NCI-H69 (cell line): Measurements from ENCODE around the gene FAM24B.
"Not testable (repeated sequence)": the region's sequence is repeated elsewhere in the genome, so short reads cannot be mapped to it uniquely, and the experiment has no call there.

ENCODE experiments used
- DNase-seq: peaks from one replicate; lab custom pipeline; 2025; lab: John Stamatoyannopoulos, UW

FAM24B gene, protein sequence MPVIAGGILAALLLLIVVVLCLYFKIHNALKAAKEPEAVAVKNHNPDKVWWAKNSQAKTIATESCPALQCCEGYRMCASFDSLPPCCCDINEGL

DNA sequence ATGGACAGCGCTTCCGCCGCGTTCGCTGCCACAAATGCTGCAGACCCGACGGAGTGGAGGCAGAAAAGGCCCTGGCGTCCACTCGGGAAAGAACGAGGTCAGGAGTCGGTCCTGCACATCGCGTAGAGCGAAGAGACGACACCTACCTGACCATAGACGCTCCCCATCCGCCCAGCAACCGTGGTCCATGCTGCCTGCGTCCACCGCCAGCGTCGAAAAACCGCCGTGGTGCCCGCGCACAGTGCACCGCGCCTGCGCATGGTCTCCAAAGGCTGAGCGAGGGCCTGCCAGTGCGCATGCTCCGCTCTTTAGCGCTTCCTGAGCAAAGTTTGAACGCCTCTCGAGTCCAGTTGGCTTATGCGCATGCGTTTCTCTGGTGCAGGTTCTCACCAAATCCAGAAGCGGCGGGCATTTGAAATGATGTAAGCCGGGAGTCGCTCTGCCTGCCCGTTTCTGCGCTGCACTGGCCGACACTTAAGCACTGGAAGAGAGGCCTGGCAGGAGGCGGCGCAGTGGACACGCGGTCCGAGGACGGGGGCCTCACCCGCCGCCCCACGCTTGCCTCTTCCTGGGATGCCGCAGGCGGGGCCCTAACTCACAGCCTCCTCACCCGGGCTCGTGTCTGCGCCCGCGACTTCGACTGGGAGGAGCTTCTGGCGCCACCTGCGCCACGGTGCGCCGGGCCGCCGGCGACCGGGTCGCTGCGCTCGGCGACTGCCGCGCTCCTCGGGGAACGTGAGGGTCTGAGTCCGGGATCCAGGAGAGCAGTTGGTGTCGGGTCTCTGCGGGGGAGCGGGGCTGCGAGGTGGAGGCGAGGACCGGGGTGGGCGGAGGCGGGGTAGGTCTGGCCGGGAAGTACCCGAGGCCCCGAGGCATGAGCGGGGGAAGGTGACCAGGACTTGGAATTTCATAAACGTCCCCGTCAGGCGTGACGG lies at the start of gene FAM24B:
Gene FAM24B, minus strand, starts transcription at position 243 of the 935 bp plus-strand sequence. CDS start 29,066 bp downstream, outside the sequence.
- peak; percentile 86 for DNase-seq

- DNase-seq, result no peak
These were observed 36.3 kb upstream of the FAM24B start for GRCh38 chr10:122915700-122916099.

GRCh38 chr10:122911889-122912484 lies 32.6 kb upstream of the FAM24B start:
- DNase-seq, result no peak

DNA sequence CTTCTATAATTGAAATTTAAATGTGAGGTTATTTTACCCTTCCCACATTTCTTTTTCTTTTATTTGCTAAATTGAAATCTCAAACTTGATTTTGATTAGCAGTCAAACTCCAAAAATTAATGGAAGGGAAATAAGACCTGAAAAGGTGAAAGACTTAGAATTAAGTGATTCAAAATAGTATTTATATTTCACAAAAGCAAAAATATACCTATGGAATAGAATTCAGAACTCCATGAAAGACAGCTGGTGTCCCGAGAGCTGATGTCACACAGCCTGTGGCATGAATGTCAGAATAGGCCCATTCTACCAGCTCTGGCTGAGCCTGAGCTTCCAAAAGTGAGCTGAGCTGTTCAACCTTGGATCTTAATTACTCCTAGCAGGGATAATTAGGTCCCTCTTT lies 30.9 kb upstream of the FAM24B start, which contains the start of gene FAM24A:
Gene FAM24A, plus strand, starts transcription at position 301 of the 400 bp plus-strand sequence. CDS start 1,025 bp downstream, outside the sequence.
- DNase-seq, result no peak

GRCh38 chr10:122903861-122904260 lies 24.5 kb upstream of the FAM24B start:
- not testable (repeated sequence) for DNase-seq

- DNase-seq, result no peak
These were observed 15.0 kb upstream of the FAM24B start for GRCh38 chr10:122894261-122894944.

DNA sequence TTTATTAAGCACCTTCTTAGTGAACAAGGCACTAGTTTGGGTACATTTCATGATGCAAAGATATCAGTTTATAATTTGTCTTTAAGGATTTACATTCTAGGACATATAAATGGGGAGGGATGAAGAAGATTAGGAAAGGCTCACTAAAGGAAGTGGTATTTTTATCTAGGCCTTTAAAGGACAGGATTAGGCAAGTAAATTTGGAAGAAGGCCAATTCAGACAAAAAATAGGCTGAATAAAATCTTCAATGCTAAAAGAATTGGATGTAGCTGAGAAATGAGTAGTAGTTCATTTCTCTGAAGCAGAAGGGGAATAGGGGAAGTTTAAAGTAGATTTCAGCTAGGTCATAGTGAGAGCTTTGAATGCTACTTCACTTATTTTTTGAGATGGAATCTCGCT lies 4.8 kb upstream of the FAM24B start:
- DNase-seq, result no peak

- DNase-seq, result no peak
These were observed 3.4 kb upstream of the FAM24B start for GRCh38 chr10:122882766-122883165.

DNA sequence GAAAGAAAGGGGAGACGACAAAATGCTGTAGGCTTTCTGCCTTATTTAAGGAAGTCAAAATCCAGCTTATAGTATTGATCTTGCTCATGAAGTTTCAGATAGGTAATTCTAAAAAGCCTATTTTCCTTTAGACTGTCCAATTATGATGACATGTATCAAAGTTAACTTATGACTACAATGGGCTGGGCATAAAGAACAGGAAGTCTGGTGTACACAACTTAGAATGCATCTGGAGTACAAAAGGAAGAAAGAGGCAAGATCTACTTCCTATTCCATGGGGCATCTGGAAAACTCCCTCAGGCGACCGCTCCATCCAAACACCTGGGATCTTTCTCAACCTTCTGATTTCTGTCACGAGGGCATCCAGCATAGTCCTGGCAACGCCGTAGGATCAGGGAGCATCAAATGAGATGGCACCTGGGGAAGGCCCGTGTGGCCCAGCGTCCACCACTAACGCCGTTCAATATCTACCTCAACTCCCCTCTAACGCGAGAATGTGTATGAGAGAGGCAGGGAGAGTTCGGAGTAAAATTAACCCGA lies 512 bp downstream of the FAM24B start:
- DNase-seq, result no peak

- no peak for DNase-seq
These were observed 2.1 kb downstream of the FAM24B start for GRCh38 chr10:122877264-122877663.

GRCh38 chr10:122876467-122876855 lies 2.9 kb downstream of the FAM24B start:
- DNase-seq, result no peak

- DNase-seq, result no peak
These were observed 3.4 kb downstream of the FAM24B start for GRCh38 chr10:122875843-122876466.

DNA sequence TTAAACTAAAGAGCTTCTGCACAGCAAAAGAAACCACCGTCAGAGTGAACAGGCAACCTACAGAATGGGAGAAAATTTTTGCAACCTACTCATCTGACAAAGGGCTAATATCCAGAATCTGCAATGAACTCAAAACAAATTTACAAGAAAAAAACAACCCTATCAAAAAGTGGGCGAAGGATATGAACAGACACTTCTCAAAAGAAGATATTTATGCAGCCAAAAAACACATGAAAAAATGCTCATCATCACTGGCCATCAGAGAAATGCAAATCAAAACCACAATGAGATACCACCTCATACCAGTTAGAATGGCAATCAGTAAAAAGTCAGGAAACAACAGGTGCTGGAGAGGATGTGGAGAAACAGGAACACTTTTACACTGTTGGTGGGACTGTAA lies 7.4 kb downstream of the FAM24B start:
- not testable (repeated sequence) for DNase-seq

- DNase-seq, result not testable (repeated sequence)
These were observed 10.6 kb downstream of the FAM24B start for GRCh38 chr10:122868768-122869167.

DNA sequence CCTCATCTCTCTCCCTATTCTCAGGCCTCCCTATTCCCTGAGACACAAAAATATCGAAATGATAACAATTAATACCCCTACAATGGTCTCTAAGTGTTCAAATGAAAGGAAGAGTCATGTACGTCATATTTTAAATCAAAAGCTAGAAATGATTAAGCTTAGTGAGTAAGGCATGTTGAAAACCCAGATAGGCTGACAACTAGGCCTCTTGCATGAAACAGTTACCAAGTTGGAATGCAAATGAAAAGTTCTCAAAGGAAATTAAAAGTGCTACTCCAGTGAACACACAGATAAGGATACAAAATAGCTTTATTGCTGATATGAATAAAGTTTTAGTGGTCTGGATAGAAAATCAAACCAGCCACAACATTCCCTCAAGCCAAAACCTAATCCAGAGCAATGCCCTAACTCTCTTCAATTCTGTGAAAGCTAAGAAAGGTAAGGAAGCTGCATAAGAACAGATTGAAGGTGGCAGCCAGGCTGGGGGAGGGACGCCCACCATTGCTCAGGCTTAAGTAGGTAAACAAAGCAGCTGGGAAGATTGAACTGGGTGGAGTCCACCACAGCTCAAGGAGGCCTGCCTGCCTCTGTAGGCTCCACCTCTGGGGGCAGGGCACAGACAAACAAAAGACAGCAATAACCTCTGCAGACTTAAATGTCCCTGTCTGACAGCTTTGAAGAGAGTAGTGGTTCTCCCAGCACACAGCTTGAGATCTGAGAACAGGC lies 12.5 kb downstream of the FAM24B start:
- not testable (repeated sequence) for DNase-seq

GRCh38 chr10:122864901-122865300 lies 14.5 kb downstream of the FAM24B start:
- DNase-seq, result no peak

DNA sequence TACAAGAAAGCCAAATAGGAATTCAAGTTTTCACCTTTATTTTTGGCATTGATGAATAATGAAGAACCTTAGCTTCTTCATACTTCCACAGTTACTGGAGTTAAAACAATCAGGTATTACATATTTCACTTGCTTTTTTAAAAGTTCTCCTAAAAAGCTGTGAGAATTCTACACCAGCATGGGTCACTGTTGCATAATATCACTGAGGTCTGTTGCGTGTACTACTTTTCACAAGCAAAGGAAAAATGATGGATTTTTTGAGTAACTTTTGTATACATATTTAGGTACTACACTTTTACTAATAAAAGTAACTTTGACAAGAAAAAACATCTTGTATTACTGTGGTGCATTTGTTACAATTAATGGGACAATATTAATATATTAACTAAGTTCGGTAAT lies 15.2 kb downstream of the FAM24B start:
- no peak for DNase-seq

DNA sequence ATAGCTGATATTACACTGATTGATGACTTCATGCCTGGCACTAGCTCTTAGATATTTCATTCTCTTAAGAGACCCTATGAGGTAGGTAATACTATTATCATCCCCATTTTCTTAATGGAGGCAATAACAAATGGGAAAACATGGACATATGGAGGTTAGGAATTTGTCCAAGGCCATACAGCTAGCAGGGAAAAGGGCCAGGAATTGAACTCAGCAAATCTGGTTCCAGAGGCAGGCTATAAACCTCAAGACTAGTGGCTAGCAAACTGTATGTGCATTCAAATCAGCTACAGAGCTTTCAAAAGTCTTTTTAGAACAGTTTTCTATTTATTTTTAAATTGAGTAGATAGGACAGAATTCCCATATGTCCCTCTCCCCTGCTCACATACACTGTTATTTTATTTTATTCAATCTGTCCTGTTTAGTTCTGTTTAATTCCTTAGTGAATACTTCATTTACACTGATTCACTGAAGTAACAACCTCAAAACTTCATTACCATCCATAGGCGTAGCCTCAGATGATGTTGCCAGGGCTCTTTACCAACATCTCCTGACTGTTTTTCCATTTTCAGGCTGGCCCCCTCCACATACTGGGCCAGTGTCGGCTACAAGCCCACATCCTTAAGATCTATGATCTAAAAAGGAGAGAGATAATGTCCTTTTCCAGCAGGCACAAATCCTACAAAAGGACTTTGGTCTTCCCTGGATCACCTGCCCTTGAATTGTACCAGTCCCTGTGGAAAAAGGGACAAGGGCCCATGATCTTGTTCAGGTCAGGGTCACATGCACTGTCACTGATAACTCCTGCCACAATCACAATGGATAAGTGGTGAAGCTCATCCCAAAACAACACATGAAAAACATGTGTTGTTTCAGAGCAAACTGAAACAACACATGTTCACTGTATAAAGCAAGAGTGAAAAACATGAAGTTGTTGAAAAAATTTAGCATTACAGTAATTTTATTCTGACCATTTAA lies 15.9 kb downstream of the FAM24B start:
- DNase-seq, result no peak

GRCh38 chr10:122861711-122862161 lies 17.6 kb downstream of the FAM24B start:
- no peak for DNase-seq

DNA sequence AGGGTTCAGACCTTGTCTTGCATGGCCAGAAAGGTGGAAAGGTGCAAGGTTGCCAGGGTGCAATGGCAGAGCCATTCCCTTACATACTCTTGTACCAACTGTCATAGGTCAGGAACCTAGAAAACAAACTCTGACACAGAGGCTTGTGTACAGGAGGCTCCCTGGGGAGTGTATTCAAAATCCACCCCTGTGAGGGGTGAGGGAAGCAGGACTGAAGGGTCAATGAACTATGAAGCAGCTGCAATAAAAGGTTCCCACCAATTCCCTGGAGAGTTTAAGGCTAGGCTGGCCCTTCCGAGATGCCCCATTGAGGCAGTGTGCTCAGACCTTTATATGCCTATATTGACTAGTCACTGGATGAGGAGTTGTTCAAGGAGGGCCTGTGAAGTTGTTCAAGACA lies 19.9 kb downstream of the FAM24B start:
- DNase-seq, result no peak
